CD14-positive monocyte (primary cell): ENCODE data around the gene THBS3. TPM values are rescaled to one million over a fixed set of nuclear protein-coding genes. Genes with fewer than 3 reads are reported as not detected.

Experiments used
- DNase-seq, 3 donors: peaks; one replicate each; pipeline ENCODE4 v3.0.0-alpha.2; 2011 to 2022
- H2AFZ ChIP-seq: 2 replicates; pipeline ENCODE4 v1.6.0; 2012; ENCODE audit warnings: mild to moderate bottlenecking, low read depth, low read length, inconsistent platforms; ENCODE audit not compliant: insufficient read depth, poor library complexity, severe bottlenecking
- H3K27ac ChIP-seq, 2 donors: 1 replicate in 1 of 2; 2 replicates in 1 of 2; pipeline ENCODE4 v1.5.1; 2012 to 2013; ENCODE audit warnings: low read length in 2 of 2, control low read depth in 1 of 2, inconsistent platforms in 1 of 2, low read depth in 1 of 2, mild to moderate bottlenecking in 1 of 2
- H3K27me3 ChIP-seq, 2 donors: one replicate each; pipeline versions ENCODE4 v1.6.0 to v1.6.1; 2011 to 2013; ENCODE audit warnings: low read length in 2 of 2; ENCODE audit not compliant: control insufficient read depth in 2 of 2, insufficient read depth in 2 of 2
- H3K36me3 ChIP-seq, 2 donors: replicated peaks in 1 of 2; 1 replicate in 1 of 2; 2 replicates in 1 of 2; pipeline versions ENCODE4 v1.5.1 to v1.6.1; 2012 to 2013; ENCODE audit warnings: low read length in 2 of 2, control low read depth in 1 of 2, inconsistent platforms in 1 of 2, mild to moderate bottlenecking in 1 of 2; ENCODE audit not compliant: insufficient read depth in 2 of 2, control insufficient read depth in 1 of 2
- H3K4me1 ChIP-seq, 2 donors: 1 replicate in 1 of 2; 2 replicates in 1 of 2; pipeline versions ENCODE4 v1.5.1 to v1.6.1; 2012 to 2013; ENCODE audit warnings: low read length in 2 of 2, control low read depth in 1 of 2, inconsistent platforms in 1 of 2, mild to moderate bottlenecking in 1 of 2, moderate library complexity in 1 of 2; ENCODE audit not compliant: insufficient read depth in 2 of 2, control insufficient read depth in 1 of 2
- H3K4me2 ChIP-seq: replicated peaks from 2 replicates; pipeline ENCODE3; 2012; ENCODE audit warnings: low read length, moderate library complexity, mild to moderate bottlenecking; ENCODE audit not compliant: poor library complexity, severe bottlenecking; ENCODE audit errors: extremely low read depth
- H3K4me3 ChIP-seq, 3 experiments: fragments of 200-600 bp in 1 of 3; sonication (generic) in 1 of 3; replicated peaks in 1 of 3; 1 replicate in 2 of 3; 2 replicates in 1 of 3; pipeline ENCODE4 v1.5.1; 2011 to 2013; ENCODE audit warnings: low read length in 3 of 3, mild to moderate bottlenecking in 3 of 3, control low read depth in 2 of 3, low read depth in 2 of 3, inconsistent platforms in 1 of 3, moderate library complexity in 1 of 3
- H3K79me2 ChIP-seq: 2 replicates; pipeline ENCODE4 v1.6.0; 2012; ENCODE audit warnings: mild to moderate bottlenecking, control low read depth, inconsistent platforms, low read length, moderate library complexity; ENCODE audit not compliant: insufficient read depth
- H3K9ac ChIP-seq: 2 replicates; pipeline ENCODE4 v1.6.0; 2017; ENCODE audit warnings: low read length, mild to moderate bottlenecking; ENCODE audit not compliant: insufficient read depth, poor library complexity, severe bottlenecking
- H3K9me3 ChIP-seq, 2 donors: replicated peaks in 1 of 2; 1 replicate in 1 of 2; 2 replicates in 1 of 2; pipeline versions ENCODE4 v1.5.1 to v1.6.1; 2012 to 2013; ENCODE audit warnings: low read length in 2 of 2, control low read depth in 1 of 2; ENCODE audit not compliant: control insufficient read depth in 1 of 2, insufficient read depth in 1 of 2
- H4K20me1 ChIP-seq: 2 replicates; pipeline ENCODE4 v1.6.0; 2012; ENCODE audit warnings: mild to moderate bottlenecking, low read length, control low read depth, moderate library complexity; ENCODE audit not compliant: insufficient read depth
- H3K27ac Mint-ChIP-seq, 7 donors: one replicate each; pipeline ENCODE4 v1.8.0; 2020; ENCODE audit warnings: mild to moderate bottlenecking in 7 of 7, mixed read lengths in 7 of 7, moderate library complexity in 6 of 7, inconsistent platforms in 2 of 7
- H3K27me3 Mint-ChIP-seq, 3 donors: one replicate each; pipeline ENCODE4 v1.8.0; 2021 to 2022; ENCODE audit warnings: low read depth in 3 of 3, mild to moderate bottlenecking in 3 of 3, mixed read lengths in 3 of 3, moderate library complexity in 3 of 3, inconsistent platforms in 1 of 3
- H3K36me3 Mint-ChIP-seq, 2 donors: one replicate each; pipeline ENCODE4 v1.8.0; 2020; ENCODE audit warnings: mixed read lengths in 2 of 2, inconsistent platforms in 1 of 2, mild to moderate bottlenecking in 1 of 2
- H3K4me1 Mint-ChIP-seq: one replicate; pipeline ENCODE4 v1.8.0; 2020; ENCODE audit warnings: mild to moderate bottlenecking, mixed read lengths
- H3K4me3 Mint-ChIP-seq, 2 donors: one replicate each; pipeline ENCODE4 v1.8.0; 2020; ENCODE audit warnings: mild to moderate bottlenecking in 2 of 2, mixed read lengths in 2 of 2, moderate library complexity in 1 of 2
- H3K9me3 Mint-ChIP-seq, 7 donors: one replicate each; pipeline ENCODE4 v1.8.0; 2020 to 2022; ENCODE audit warnings: mixed read lengths in 7 of 7, mild to moderate bottlenecking in 6 of 7, moderate library complexity in 6 of 7, inconsistent platforms in 2 of 7
- CTCF ChIP-seq: fragments of 200-600 bp; IDR thresholded peaks from one replicate; pipeline ENCODE4 v1.8.0; 2022; ENCODE audit warnings: antibody characterized with exemption, mild to moderate bottlenecking
- WGBS: methylation state at CpG from one replicate; pipeline ENCODE4 v1.1.5; 2013; ENCODE audit warnings: missing lambda C conversion rate; ENCODE audit not compliant: insufficient coverage; 5-methylcytosine and 5-hydroxymethylcytosine counted together
- intact Hi-C, 2 donors: fragments of 100-400 bp; cut with micrococcal nuclease; formaldehyde crosslinking; loops; one replicate each; pipeline versions ENCODE4 v1.15.0 to v1.15.1; 2023
- polyA plus RNA-seq, 3 donors: library from polyadenylated mRNA; depleted of rRNA in 1 of 3; unstranded in 2 of 3; stranded (reverse) in 1 of 3; fragments of 300-500 nt in 2 of 3; fragments of >200 nt in 1 of 3; fragmentation: Illumina TruSeq in 2 of 3; gene quantifications; 1 replicate in 2 of 3; 2 replicates in 1 of 3; pipeline ENCODE4 v1.2.3, GENCODE V29; 2012 to 2021

Gene THBS3
- polyA plus RNA-seq, 3 donors, result 3.2 to 50.7 (median 5.3) TPM

GRCh38 chr1:155202198-155202597 lies 5.5 kb downstream of the THBS3 start:
- 90% methylated on average over 7 of the region's 7 CpGs for WGBS

GRCh38 chr1:155200920-155201319 lies 6.8 kb downstream of the THBS3 start:
- H3K79me2 ChIP-seq, result no peaks in the 10 kb centered on the region
- H3K36me3 ChIP-seq, result no peaks in the 10 kb centered on the region
- Mint-ChIP-seq H3K4me1 (no peaks in the 10 kb centered on the region), H3K27me3 (peaks cover 0 to 4% (median 1%) of the 10 kb centered on the region in 3 donors), H3K9me3 (no peaks in the 10 kb centered on the region), H3K4me3 (no peak overlapping the region), H3K36me3 (peaks cover 8 to 9% of the 10 kb centered on the region in 2 donors), H3K27ac (no peak overlapping the region)
- H4K20me1 ChIP-seq, result no peaks in the 10 kb centered on the region
- WGBS, result 92% methylated on average over 5 of the region's 5 CpGs
- H3K9ac ChIP-seq, result no peak overlapping the region
- intact Hi-C loops, result no loop called here
- H2AFZ ChIP-seq, result no peak overlapping the region
- peaks cover 0 to under 1% of the 10 kb centered on the region in 2 donors for H3K27me3 ChIP-seq
- TF ChIP-seq CTCF, result no peak
- H3K27ac ChIP-seq, result no peak overlapping the region
- H3K4me1 ChIP-seq, result no peaks in the 10 kb centered on the region
- H3K9me3 ChIP-seq, result no peaks in the 10 kb centered on the region
- H3K4me2 ChIP-seq, result no peak overlapping the region
- no peak for DNase-seq
- no peak overlapping the region for H3K4me3 ChIP-seq

More at GRCh38 chr1:155202198-155202597, 5.5 kb downstream of the THBS3 start:
- Histone ChIP-seq H4K20me1 (no peaks in the 10 kb centered on the region), H3K4me3 (no peak overlapping the region), H3K4me2 (no peak overlapping the region), H3K27me3 (no peaks in the 10 kb centered on the region), H3K9ac (no peak overlapping the region), H3K27ac (no peak overlapping the region), H3K9me3 (no peaks in the 10 kb centered on the region), H3K79me2 (no peaks in the 10 kb centered on the region), H3K4me1 (peaks cover 5 to 7% of the 10 kb centered on the region in 2 donors), H3K36me3 (no peaks in the 10 kb centered on the region), H2AFZ (no peak overlapping the region)
- TF ChIP-seq CTCF, result no peak
- no peaks in the 10 kb centered on the region for H3K27me3 Mint-ChIP-seq
- DNase-seq, result no peak
- no peaks in the 10 kb centered on the region for H3K9me3 Mint-ChIP-seq
- H3K27ac Mint-ChIP-seq, result no peak overlapping the region
- no peak overlapping the region for H3K4me3 Mint-ChIP-seq
- intact Hi-C loops, result no loop called here
- peaks cover 0 to 2% of the 10 kb centered on the region in 2 donors for H3K36me3 Mint-ChIP-seq
- peaks cover 6% of the 10 kb centered on the region for H3K4me1 Mint-ChIP-seq
